Stomach smooth muscle (tissue), 2 donors: ENCODE measurements around the gene KLK13.

Source experiments
- H3K27ac ChIP-seq: one replicate; pipeline ENCODE4 v1.7.0; 2013; ENCODE audit warnings: mild to moderate bottlenecking, low read length, inconsistent platforms
- H3K27me3 ChIP-seq, 2 donors: one replicate each; pipeline ENCODE4 v1.7.0; 2013; ENCODE audit warnings: low read length in 2 of 2; ENCODE audit not compliant: insufficient read depth in 2 of 2, control insufficient read depth in 1 of 2
- H3K36me3 ChIP-seq, 2 donors: one replicate each; pipeline ENCODE4 v1.7.0; 2013; ENCODE audit warnings: low read length in 2 of 2; ENCODE audit not compliant: control insufficient read depth in 2 of 2, insufficient read depth in 2 of 2
- H3K4me1 ChIP-seq: one replicate; pipeline ENCODE4 v1.7.0; 2013; ENCODE audit warnings: low read length; ENCODE audit not compliant: control insufficient read depth, insufficient read depth
- H3K4me3 ChIP-seq, 2 donors: one replicate each; pipeline ENCODE4 v1.7.0; 2013; ENCODE audit warnings: low read length in 2 of 2
- H3K9ac ChIP-seq, 2 donors: one replicate each; pipeline ENCODE4 v1.7.0; 2013; ENCODE audit warnings: low read length in 2 of 2, mild to moderate bottlenecking in 1 of 2
- H3K9me3 ChIP-seq, 2 donors: one replicate each; pipeline ENCODE4 v1.7.0; 2013; ENCODE audit warnings: low read length in 2 of 2; ENCODE audit not compliant: control insufficient read depth in 2 of 2
- donor health status: healthy.
- donor health status: Pancreatic carcinoma.

Gene KLK13

GRCh38 chr19:51022526-51022925 is 42.4 kb downstream of the KLK13 start:
- no peaks in the 10 kb centered on the region for H3K36me3 ChIP-seq
- H3K4me1 ChIP-seq = peaks cover 3% of the 10 kb centered on the region
- H3K27ac ChIP-seq = no peak overlapping the region
- H3K27me3 ChIP-seq = peaks cover 21 to 32% of the 10 kb centered on the region in 2 donors
- H3K9me3 ChIP-seq = no peaks in the 10 kb centered on the region
- H3K4me3 ChIP-seq = no peak overlapping the region
- H3K9ac ChIP-seq = no peak overlapping the region

- no peaks in the 10 kb centered on the region for H3K9me3 ChIP-seq
- H3K27me3 ChIP-seq = peaks cover 30 to 41% of the 10 kb centered on the region in 2 donors
- H3K9ac ChIP-seq = no peak overlapping the region
- H3K36me3 ChIP-seq = no peaks in the 10 kb centered on the region
- H3K27ac ChIP-seq = no peak overlapping the region
- H3K4me1 ChIP-seq = peaks cover 3% of the 10 kb centered on the region
- H3K4me3 ChIP-seq = no peak overlapping the region
Measured at GRCh38 chr19:51020988-51021651, 43.8 kb downstream of the KLK13 start.

GRCh38 chr19:51019544-51019925 is 45.4 kb downstream of the KLK13 start, which contains the start of gene KLK10:
TSS of gene KLK10 (minus strand) at chr19:51019709. CDS start at chr19:51019130, 579 bp downstream.
- no peak within 1 kb of the TSS for H3K9ac ChIP-seq
- H3K27me3 ChIP-seq = peaks cover 39 to 45% of the 10 kb centered on the region in 2 donors

GRCh38 chr19:51018745-51019543 is 45.9 kb downstream of the KLK13 start:
- H3K9ac ChIP-seq = no peak overlapping the region
- no peaks in the 10 kb centered on the region for H3K36me3 ChIP-seq
- H3K4me1 ChIP-seq = peaks cover 3% of the 10 kb centered on the region
- no peaks in the 10 kb centered on the region for H3K9me3 ChIP-seq
- peaks cover 41% of the 10 kb centered on the region in 2 donors for H3K27me3 ChIP-seq
- H3K4me3 ChIP-seq = peak overlapping the region in 1 of 2 donors; percentile 22
- H3K27ac ChIP-seq = no peak overlapping the region

More at GRCh38 chr19:51019544-51019925, 45.4 kb downstream of the KLK13 start, which contains the start of gene KLK10:
- Histone ChIP-seq H3K4me1 (peaks cover 3% of the 10 kb centered on the region), H3K4me3 (peak within 1 kb of the TSS in 1 of 2 donors; percentile 22), H3K27ac (no peak within 1 kb of the TSS), H3K9me3 (no peaks in the 10 kb centered on the region), H3K36me3 (no peaks in the 10 kb centered on the region)

- H3K4me3 ChIP-seq = peak overlapping the region in 1 of 2 donors; percentile 35
- H3K27ac ChIP-seq = no peak overlapping the region
- H3K36me3 ChIP-seq = no peaks in the 10 kb centered on the region
- H3K9ac ChIP-seq = no peak overlapping the region
- H3K9me3 ChIP-seq = no peaks in the 10 kb centered on the region
- peaks cover 3% of the 10 kb centered on the region for H3K4me1 ChIP-seq
- peaks cover 38 to 39% of the 10 kb centered on the region in 2 donors for H3K27me3 ChIP-seq
Measured at GRCh38 chr19:51016798-51017683, 47.9 kb downstream of the KLK13 start.

- H3K27ac ChIP-seq = no peak overlapping the region
- H3K4me1 ChIP-seq = peaks cover 3% of the 10 kb centered on the region
- H3K9me3 ChIP-seq = no peaks in the 10 kb centered on the region
- H3K27me3 ChIP-seq = peaks cover 39 to 40% of the 10 kb centered on the region in 2 donors
- H3K9ac ChIP-seq = no peak overlapping the region
- H3K36me3 ChIP-seq = no peaks in the 10 kb centered on the region
- no peak overlapping the region for H3K4me3 ChIP-seq
Measured at GRCh38 chr19:51015691-51016267, 49.1 kb downstream of the KLK13 start.

GRCh38 chr19:51014242-51014641 is 50.6 kb downstream of the KLK13 start:
- Histone ChIP-seq H3K27ac (no peak overlapping the region), H3K4me3 (no peak overlapping the region), H3K36me3 (no peaks in the 10 kb centered on the region), H3K4me1 (peaks cover 3% of the 10 kb centered on the region), H3K27me3 (peaks cover 35 to 44% of the 10 kb centered on the region in 2 donors), H3K9ac (no peak overlapping the region), H3K9me3 (no peaks in the 10 kb centered on the region)

GRCh38 chr19:51012661-51013190 is 52.2 kb downstream of the KLK13 start:
- no peak overlapping the region for H3K27ac ChIP-seq
- no peak overlapping the region for H3K9ac ChIP-seq
- H3K27me3 ChIP-seq = peaks cover 29 to 39% of the 10 kb centered on the region in 2 donors
- H3K4me3 ChIP-seq = no peak overlapping the region
- H3K4me1 ChIP-seq = no peaks in the 10 kb centered on the region
- no peaks in the 10 kb centered on the region for H3K9me3 ChIP-seq
- no peaks in the 10 kb centered on the region for H3K36me3 ChIP-seq

- Histone ChIP-seq H3K9ac (no peak overlapping the region), H3K36me3 (no peaks in the 10 kb centered on the region), H3K27ac (no peak overlapping the region), H3K27me3 (peaks cover 12 to 33% of the 10 kb centered on the region in 2 donors), H3K9me3 (no peaks in the 10 kb centered on the region), H3K4me1 (no peaks in the 10 kb centered on the region), H3K4me3 (no peak overlapping the region)
Measured at GRCh38 chr19:51010066-51010795, 54.7 kb downstream of the KLK13 start.
